ENCODE results near the gene ADCY5. TPM values are rescaled to one million over a fixed set of nuclear protein-coding genes. Genes with fewer than 3 reads are reported as not detected.

ADCY5 gene
- total RNA-seq, 2 donors from 2014 or later: 3.9 to 5.2 TPM

GRCh38 chr3:123353850-123354233, 95.0 kb downstream of the ADCY5 start:
- Histone ChIP-seq H3K4me3 (ENCODE audit: low read length) (no peak overlapping the region), H3K9ac (ENCODE audit: extremely low read depth, low read length, poor library complexity, severe bottlenecking) (no peak overlapping the region), H3K27me3 (ENCODE audit: control insufficient read depth, insufficient read depth, low read length, poor library complexity, severe bottlenecking) (no peaks in the 10 kb centered on the region), H3K9me3 (ENCODE audit: control insufficient read depth, low read length) (no peaks in the 10 kb centered on the region), H3K36me3 (ENCODE audit: control insufficient read depth, insufficient read depth, low read length) (no peaks in the 10 kb centered on the region), H3K4me1 (ENCODE audit: control insufficient read depth, insufficient read depth, low read length) (no peaks in the 10 kb centered on the region), H3K27ac (ENCODE audit: low read depth, low read length) (no peak overlapping the region)
- WGBS, 2 experiments (ENCODE audit: insufficient coverage in 1 of 2, insufficient read length in 1 of 2): 89 to 93% methylated on average over 2 to 3 of the region's 3 CpGs
- no peak for DNase-seq
- Mint-ChIP-seq H3K27ac (no peak overlapping the region), H3K9me3 (no peaks in the 10 kb centered on the region), H3K27me3 (ENCODE audit: insufficient read depth) (peaks cover 6% of the 10 kb centered on the region), H3K36me3 (ENCODE audit: low read depth) (no peaks in the 10 kb centered on the region), H3K4me1 (peaks cover 2% of the 10 kb centered on the region), H3K4me3 (no peak overlapping the region)
- TF ChIP-seq, protein P1, sequence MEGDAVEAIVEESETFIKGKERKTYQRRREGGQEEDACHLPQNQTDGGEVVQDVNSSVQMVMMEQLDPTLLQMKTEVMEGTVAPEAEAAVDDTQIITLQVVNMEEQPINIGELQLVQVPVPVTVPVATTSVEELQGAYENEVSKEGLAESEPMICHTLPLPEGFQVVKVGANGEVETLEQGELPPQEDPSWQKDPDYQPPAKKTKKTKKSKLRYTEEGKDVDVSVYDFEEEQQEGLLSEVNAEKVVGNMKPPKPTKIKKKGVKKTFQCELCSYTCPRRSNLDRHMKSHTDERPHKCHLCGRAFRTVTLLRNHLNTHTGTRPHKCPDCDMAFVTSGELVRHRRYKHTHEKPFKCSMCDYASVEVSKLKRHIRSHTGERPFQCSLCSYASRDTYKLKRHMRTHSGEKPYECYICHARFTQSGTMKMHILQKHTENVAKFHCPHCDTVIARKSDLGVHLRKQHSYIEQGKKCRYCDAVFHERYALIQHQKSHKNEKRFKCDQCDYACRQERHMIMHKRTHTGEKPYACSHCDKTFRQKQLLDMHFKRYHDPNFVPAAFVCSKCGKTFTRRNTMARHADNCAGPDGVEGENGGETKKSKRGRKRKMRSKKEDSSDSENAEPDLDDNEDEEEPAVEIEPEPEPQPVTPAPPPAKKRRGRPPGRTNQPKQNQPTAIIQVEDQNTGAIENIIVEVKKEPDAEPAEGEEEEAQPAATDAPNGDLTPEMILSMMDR (conservative IDR thresholded peaks at IDR 0.05): no peak

DNA sequence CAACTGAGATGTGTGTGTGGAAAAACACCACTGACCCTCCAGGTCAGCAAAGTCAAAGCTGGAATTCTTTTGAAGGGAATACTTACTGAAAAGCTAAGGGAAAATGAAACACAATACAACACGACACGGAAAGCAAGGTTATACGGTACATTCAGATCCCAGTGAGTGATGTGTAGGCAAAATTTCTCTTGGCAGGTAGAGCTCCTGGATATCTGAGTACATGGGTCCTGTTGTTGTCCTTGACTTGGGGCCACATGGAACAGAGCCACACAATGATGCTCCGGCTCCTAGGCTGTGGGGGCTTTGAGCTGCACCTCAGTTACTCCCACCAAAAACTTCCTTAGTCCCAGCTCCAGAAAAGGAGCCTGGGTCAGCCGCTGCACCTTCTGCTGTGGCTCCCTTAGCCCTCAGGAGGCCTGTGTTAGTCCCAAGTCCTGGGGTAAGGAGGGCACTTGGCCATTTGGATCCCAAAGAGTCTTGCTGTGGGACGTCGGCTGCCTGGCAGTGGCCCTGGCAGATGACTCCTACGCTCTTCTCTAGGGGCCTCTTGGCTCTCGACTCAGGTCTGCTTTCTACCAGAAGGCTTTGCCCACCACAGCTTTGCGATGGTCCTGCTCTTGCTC, 95.6 kb downstream of the ADCY5 start:
- Histone ChIP-seq H3K9me3 (ENCODE audit: control insufficient read depth, low read length) (no peaks in the 10 kb centered on the region), H3K9ac (ENCODE audit: extremely low read depth, low read length, poor library complexity, severe bottlenecking) (no peak overlapping the region), H3K36me3 (ENCODE audit: control insufficient read depth, insufficient read depth, low read length) (no peaks in the 10 kb centered on the region), H3K27me3 (ENCODE audit: control insufficient read depth, insufficient read depth, low read length, poor library complexity, severe bottlenecking) (no peaks in the 10 kb centered on the region), H3K4me1 (ENCODE audit: control insufficient read depth, insufficient read depth, low read length) (no peaks in the 10 kb centered on the region), H3K4me3 (ENCODE audit: low read length) (no peak overlapping the region), H3K27ac (ENCODE audit: low read depth, low read length) (no peak overlapping the region)
- TF ChIP-seq, protein P1 (conservative IDR thresholded peaks at IDR 0.05): no peak
- H3K4me3 Mint-ChIP-seq: no peak overlapping the region
- H3K27me3 Mint-ChIP-seq (ENCODE audit: insufficient read depth): peaks cover 6% of the 10 kb centered on the region
- 93 to 96% methylated on average over 7 to 10 of the region's 10 CpGs for WGBS, 2 experiments (ENCODE audit: insufficient coverage in 1 of 2, insufficient read length in 1 of 2)
- DNase-seq: peak; percentile 24
- H3K9me3 Mint-ChIP-seq: no peaks in the 10 kb centered on the region
- peaks cover 2% of the 10 kb centered on the region for H3K4me1 Mint-ChIP-seq
- no peak overlapping the region for H3K27ac Mint-ChIP-seq
- no peaks in the 10 kb centered on the region for H3K36me3 Mint-ChIP-seq (ENCODE audit: low read depth)

DNA sequence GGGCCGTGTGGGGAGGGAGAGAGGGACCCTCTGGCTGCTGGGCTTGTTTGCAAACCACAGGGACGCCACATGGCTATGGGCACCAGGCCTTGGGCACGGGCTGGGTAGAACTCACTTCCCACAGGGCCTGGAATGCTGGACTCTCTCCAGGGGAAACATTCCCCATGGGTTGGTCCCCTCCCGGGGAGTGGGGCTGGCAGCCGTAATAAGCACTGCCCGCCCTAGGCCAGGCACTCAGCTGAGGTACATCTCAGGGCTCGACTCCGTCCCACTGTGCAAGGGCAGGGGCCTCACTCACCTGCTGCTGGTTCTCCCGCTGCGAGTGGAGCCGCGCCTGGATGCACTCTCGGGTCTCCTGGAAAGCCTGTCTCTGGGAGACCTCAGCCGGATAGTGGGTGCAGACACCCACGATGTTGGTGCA, 96.7 kb downstream of the ADCY5 start:
- Mint-ChIP-seq H3K27ac (no peak overlapping the region), H3K36me3 (ENCODE audit: low read depth) (no peaks in the 10 kb centered on the region), H3K4me3 (no peak overlapping the region), H3K4me1 (peaks cover 2% of the 10 kb centered on the region), H3K9me3 (no peaks in the 10 kb centered on the region), H3K27me3 (ENCODE audit: insufficient read depth) (peaks cover 6% of the 10 kb centered on the region)
- peak; percentile 55 for DNase-seq
- H3K4me1 ChIP-seq (ENCODE audit: control insufficient read depth, insufficient read depth, low read length): no peaks in the 10 kb centered on the region
- no peak overlapping the region for H3K4me3 ChIP-seq (ENCODE audit: low read length)
- WGBS, 2 experiments (ENCODE audit: insufficient coverage in 1 of 2, insufficient read length in 1 of 2): 86 to 90% methylated on average over 9 to 15 of the region's 15 CpGs
- TF ChIP-seq, protein P1 (conservative IDR thresholded peaks at IDR 0.05): no peak
- no peak overlapping the region for H3K27ac ChIP-seq (ENCODE audit: low read depth, low read length)
- no peak overlapping the region for H3K9ac ChIP-seq (ENCODE audit: extremely low read depth, low read length, poor library complexity, severe bottlenecking)
- no peaks in the 10 kb centered on the region for H3K36me3 ChIP-seq (ENCODE audit: control insufficient read depth, insufficient read depth, low read length)
- no peaks in the 10 kb centered on the region for H3K27me3 ChIP-seq (ENCODE audit: control insufficient read depth, insufficient read depth, low read length, poor library complexity, severe bottlenecking)
- H3K9me3 ChIP-seq (ENCODE audit: control insufficient read depth, low read length): no peaks in the 10 kb centered on the region
